Psoas muscle (tissue), 8 donors: ENCODE results near the gene OSBPL3. TPM values are rescaled to one million over a fixed set of nuclear protein-coding genes. Genes with fewer than 3 reads are reported as not detected.

Experiments
- ATAC-seq, 4 donors: fragments of 200-7000 bp; cut with Tn5 transposase; one replicate each; pipeline ENCODE4 v1.9.1; 2020; ENCODE audit warnings: moderate library complexity in 3 of 4, mild to moderate bottlenecking in 2 of 4
- DNase-seq, 2 donors: peaks; one replicate each; pipeline ENCODE4 v3.0.0-alpha.2; 2020
- H3K27ac ChIP-seq: fragments of 200-600 bp; one replicate; pipeline ENCODE4 v1.8.0; 2022
- H3K27me3 ChIP-seq, 3 donors: fragments of 200-600 bp in 1 of 3; one replicate each; pipeline versions ENCODE4 v1.6.1 to v1.8.0; 2013 to 2022; ENCODE audit warnings: low read length in 2 of 3, mild to moderate bottlenecking in 2 of 3, moderate library complexity in 1 of 3; ENCODE audit not compliant: insufficient read depth in 3 of 3
- H3K36me3 ChIP-seq, 2 donors: fragments of 200-600 bp in 1 of 2; one replicate each; pipeline versions ENCODE4 v1.6.1 to v1.8.0; 2013 to 2022; ENCODE audit warnings: low read depth in 1 of 2, mild to moderate bottlenecking in 1 of 2, moderate library complexity in 1 of 2; ENCODE audit not compliant: insufficient read depth in 1 of 2
- H3K4me1 ChIP-seq: fragments of 200-600 bp; one replicate; pipeline ENCODE4 v1.8.0; 2022
- H3K4me3 ChIP-seq: fragments of 200-600 bp; one replicate; pipeline ENCODE4 v1.8.0; 2022; ENCODE audit warnings: mild to moderate bottlenecking
- H3K9me3 ChIP-seq: fragments of 200-600 bp; one replicate; pipeline ENCODE4 v1.8.0; 2022
- WGBS, 3 donors: extraction: QIAGEN DNeasy Blood & Tissue Kit; methylation state at CpG; one replicate each; pipeline versions ENCODE4 v1.1.6 to v1.1.7; 2013; 5-methylcytosine and 5-hydroxymethylcytosine counted together
- intact Hi-C, 2 donors: fragments of 100-400 bp; cut with DNase I; formaldehyde crosslinking; loops; one replicate each; pipeline versions ENCODE4 v1.11.0 to v1.14.2; 2022
- polyA plus RNA-seq, 3 donors: library from polyadenylated mRNA; stranded (reverse); fragments of 200-250 nt; gene quantifications; one replicate each; pipeline ENCODE4 v1.2.3, GENCODE V29; 2013
- total RNA-seq, 4 donors: library from RNA; stranded (reverse); fragmentation: NEBNext Ultra II Directional in 2 of 4; extraction: Animal tissue kit (Norgen Biotek cat#: 25700) in 2 of 4; gene quantifications; one replicate each; pipeline versions ENCODE4 v1.2.1 to v1.2.4, GENCODE V29; 2021 to 2023
- TF ChIP-seq, protein P1 (sequence below): fragments of 200-600 bp; IDR thresholded peaks from one replicate; pipeline ENCODE4 v1.8.0; 2022; ENCODE audit warnings: antibody characterized with exemption
- donor health status: healthy with polysubstance abuse.
- donor health status: DM: no; HTN: no; CAD: no; lungs with moderate emphysema.
- donor health status: Bipolar disorder and iron deficiency.
- donor health status: healthy.
- donor health status: DM: yes; HTN: yes; CAD: no.
- donor health status: DM: no; HTN: no; CAD: no.
- donor health status: DM: no; HTN: no; CAD: no.
- donor health status: DM: yes; HTN: yes; CAD: no.

OSBPL3 gene
- total and polyA plus RNA-seq, 7 donors, result 1.9 to 8.7 (median 4.2) TPM

DNA sequence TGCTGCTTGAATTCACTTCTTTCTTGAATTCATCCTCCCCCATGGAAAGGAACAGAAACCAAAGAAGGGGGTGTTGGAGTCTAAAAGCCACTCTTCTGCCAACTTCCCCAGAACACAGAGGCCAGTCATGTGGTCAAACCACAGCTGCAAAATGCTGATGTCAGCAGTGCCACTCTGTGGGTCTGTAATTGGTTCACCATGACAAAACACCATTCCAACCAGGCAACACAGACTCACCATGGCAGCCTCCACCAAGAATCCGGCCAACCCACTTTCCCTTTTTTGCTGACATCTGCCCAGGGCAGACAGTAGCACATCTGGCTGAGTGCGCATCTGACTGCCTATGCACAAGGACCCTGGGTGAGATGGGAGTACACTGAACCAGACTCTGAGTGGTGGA, 16.8 kb downstream of the OSBPL3 start:
- no peak overlapping the region for H3K4me3 ChIP-seq
- peak in 3 of 4 donors; percentile 51 to 73 (median 56) for ATAC-seq
- DNase-seq, result peak; percentile 18 to 57
- 65 to 86% (median 77%) methylated on average over 2 of the region's 2 CpGs for WGBS, 3 donors
- TF ChIP-seq, protein P1, sequence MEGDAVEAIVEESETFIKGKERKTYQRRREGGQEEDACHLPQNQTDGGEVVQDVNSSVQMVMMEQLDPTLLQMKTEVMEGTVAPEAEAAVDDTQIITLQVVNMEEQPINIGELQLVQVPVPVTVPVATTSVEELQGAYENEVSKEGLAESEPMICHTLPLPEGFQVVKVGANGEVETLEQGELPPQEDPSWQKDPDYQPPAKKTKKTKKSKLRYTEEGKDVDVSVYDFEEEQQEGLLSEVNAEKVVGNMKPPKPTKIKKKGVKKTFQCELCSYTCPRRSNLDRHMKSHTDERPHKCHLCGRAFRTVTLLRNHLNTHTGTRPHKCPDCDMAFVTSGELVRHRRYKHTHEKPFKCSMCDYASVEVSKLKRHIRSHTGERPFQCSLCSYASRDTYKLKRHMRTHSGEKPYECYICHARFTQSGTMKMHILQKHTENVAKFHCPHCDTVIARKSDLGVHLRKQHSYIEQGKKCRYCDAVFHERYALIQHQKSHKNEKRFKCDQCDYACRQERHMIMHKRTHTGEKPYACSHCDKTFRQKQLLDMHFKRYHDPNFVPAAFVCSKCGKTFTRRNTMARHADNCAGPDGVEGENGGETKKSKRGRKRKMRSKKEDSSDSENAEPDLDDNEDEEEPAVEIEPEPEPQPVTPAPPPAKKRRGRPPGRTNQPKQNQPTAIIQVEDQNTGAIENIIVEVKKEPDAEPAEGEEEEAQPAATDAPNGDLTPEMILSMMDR, result no peak
- H3K4me1 ChIP-seq, result no peaks in the 10 kb centered on the region
- H3K27me3 ChIP-seq, result no peaks in the 10 kb centered on the region
- intact Hi-C loops, result no loop called here
- no peaks in the 10 kb centered on the region for H3K36me3 ChIP-seq
- no peaks in the 10 kb centered on the region for H3K9me3 ChIP-seq
- H3K27ac ChIP-seq, result no peak overlapping the region

DNA sequence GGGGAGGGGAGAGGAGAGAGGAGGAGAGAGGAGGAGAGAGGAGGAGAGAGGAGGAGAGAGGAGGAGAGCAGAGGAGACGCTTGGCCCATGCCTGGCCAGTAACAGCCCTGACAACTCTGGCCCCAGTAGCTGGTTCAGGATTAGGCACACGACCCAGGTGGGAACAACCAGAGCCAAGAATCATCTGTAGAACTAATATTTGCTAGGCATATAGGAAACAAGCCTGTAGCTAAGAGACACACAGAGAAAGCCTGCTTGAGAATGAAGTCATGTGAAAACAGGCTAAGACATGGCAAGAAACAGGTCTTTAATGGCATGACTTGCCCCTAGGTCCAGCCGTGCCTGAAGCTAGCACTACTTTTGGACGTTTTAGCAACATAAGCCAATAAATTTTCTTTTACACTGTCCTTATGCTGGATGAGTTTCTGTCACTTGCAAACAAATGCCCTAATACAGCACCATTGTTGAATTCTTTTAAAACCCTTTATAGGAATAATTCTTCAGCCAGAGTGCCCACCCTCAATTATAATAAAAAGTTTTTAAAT, 17.5 kb downstream of the OSBPL3 start:
- no peak for DNase-seq
- Histone ChIP-seq H3K36me3 (no peaks in the 10 kb centered on the region), H3K4me3 (no peak overlapping the region), H3K9me3 (no peaks in the 10 kb centered on the region), H3K27ac (no peak overlapping the region), H3K27me3 (no peaks in the 10 kb centered on the region), H3K4me1 (no peaks in the 10 kb centered on the region)
- 42 to 64% (median 44%) methylated on average over 4 of the region's 4 CpGs for WGBS, 3 donors
- intact Hi-C loops, result no loop called here
- TF ChIP-seq, protein P1, result no peak
- ATAC-seq, result no peak

DNA sequence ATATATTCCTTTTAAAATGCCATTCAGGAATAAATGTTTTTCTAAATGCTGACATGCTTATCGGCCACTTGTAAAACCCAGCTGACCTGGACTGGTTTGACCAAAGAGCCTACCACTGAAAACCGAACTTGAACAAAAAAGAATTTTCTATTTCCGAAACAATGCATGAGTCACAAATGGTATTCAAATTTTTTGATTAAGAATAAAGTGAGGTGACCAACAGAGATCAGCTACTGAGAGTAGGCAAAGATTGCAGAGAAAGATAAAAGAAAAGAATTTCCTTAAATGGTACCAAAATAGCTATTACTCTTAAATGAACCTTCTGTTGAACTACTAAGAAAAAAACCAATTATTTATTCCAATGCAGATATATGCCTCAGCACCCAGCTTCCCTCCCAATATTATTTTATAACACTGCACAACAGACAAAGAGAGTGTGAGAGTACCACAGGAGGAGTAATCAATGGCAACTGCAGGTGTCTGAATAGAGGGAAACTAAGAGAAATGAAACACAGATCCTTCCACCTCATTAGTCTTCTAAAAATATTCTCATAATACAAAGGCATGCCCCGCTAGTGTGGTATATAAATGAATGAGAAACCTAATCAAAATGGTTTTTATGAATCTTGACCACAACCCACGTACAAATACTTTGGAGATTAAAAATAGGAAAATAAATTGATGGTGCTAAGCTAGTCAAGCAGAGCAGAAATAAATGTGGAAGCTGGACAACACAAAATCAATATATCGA, 20.1 kb downstream of the OSBPL3 start:
- Histone ChIP-seq H3K36me3 (no peaks in the 10 kb centered on the region), H3K4me1 (no peaks in the 10 kb centered on the region), H3K27ac (no peak overlapping the region), H3K27me3 (no peaks in the 10 kb centered on the region), H3K9me3 (no peaks in the 10 kb centered on the region), H3K4me3 (no peak overlapping the region)
- DNase-seq (no peak), ATAC-seq (no peak)
- WGBS, 3 donors, result 91 to 95% (median 94%) methylated on average over 6 of the region's 6 CpGs
- TF ChIP-seq, protein P1, result no peak
- intact Hi-C loops, result no loop called here

DNA sequence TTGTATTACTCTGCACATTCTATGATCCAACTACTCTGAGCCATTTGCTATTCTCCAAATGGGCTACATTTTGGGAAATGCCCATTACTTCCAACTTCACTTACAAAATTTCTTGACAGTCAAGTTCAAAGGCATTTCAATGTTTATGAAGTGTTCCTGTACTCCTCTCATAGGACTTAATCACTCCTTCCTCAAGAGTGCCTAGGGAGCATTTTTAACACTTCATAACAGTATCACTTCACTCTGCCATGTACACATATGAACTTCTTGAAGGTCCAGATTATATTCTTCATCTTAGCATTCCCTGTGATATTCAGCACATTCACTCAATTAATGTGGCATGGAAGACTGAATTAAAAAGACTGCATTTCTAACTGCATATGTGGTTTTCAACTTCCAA, 21.6 kb downstream of the OSBPL3 start:
- H3K4me3 ChIP-seq, result no peak overlapping the region
- intact Hi-C loops, result no loop called here
- no peaks in the 10 kb centered on the region for H3K36me3 ChIP-seq
- TF ChIP-seq, protein P1, result no peak
- H3K4me1 ChIP-seq, result no peaks in the 10 kb centered on the region
- DNase-seq, result no peak
- H3K9me3 ChIP-seq, result no peaks in the 10 kb centered on the region
- H3K27ac ChIP-seq, result no peak overlapping the region
- no peak for ATAC-seq
- no peaks in the 10 kb centered on the region for H3K27me3 ChIP-seq
